Upper lobe of right lung (tissue), 1 donor: Measurements from ENCODE around the gene MNX1. TPM values are rescaled to one million over a fixed set of nuclear protein-coding genes. Genes with fewer than 3 reads are reported as not detected.

Source experiments
- ATAC-seq: fragments of 200-7000 bp; cut with Tn5 transposase; one replicate; pipeline ENCODE4 v1.9.1; 2020; ENCODE audit warnings: mild to moderate bottlenecking, moderate library complexity
- DNase-seq: peaks from one replicate; pipeline ENCODE4 v3.0.0-alpha.2; 2020
- H3K27ac ChIP-seq: fragments of 200-600 bp; one replicate; pipeline ENCODE4 v1.8.0; 2022
- H3K27me3 ChIP-seq: fragments of 200-600 bp; one replicate; pipeline ENCODE4 v1.8.0; 2022; ENCODE audit warnings: mild to moderate bottlenecking
- H3K36me3 ChIP-seq: fragments of 200-600 bp; one replicate; pipeline ENCODE4 v1.8.0; 2022
- H3K4me1 ChIP-seq: fragments of 200-600 bp; one replicate; pipeline ENCODE4 v1.8.0; 2022
- H3K4me3 ChIP-seq: fragments of 200-600 bp; one replicate; pipeline ENCODE4 v1.8.0; 2022; ENCODE audit warnings: mild to moderate bottlenecking
- H3K9me3 ChIP-seq: fragments of 200-600 bp; one replicate; pipeline ENCODE4 v1.8.0; 2022
- intact Hi-C: fragments of 100-400 bp; cut with DNase I; formaldehyde crosslinking; loops from one replicate; pipeline ENCODE4 v1.11.0; 2022
- total RNA-seq: library from RNA; stranded (reverse); fragmentation: NEBNext Ultra II Directional; extraction: Animal tissue kit (Norgen Biotek cat#: 25700); gene quantifications from one replicate; pipeline ENCODE4 v1.2.1, GENCODE V29; 2021
- TF ChIP-seq, protein P1 (sequence below): fragments of 200-600 bp; IDR thresholded peaks from one replicate; pipeline ENCODE4 v1.8.0; 2022; ENCODE audit warnings: antibody characterized with exemption
- donor health status: DM: no; HTN: yes; CAD: no; lungs with severe emphysema.

The MNX1 gene
- total RNA-seq, 1 donor from 2014 or later = 0.93 TPM

DNA sequence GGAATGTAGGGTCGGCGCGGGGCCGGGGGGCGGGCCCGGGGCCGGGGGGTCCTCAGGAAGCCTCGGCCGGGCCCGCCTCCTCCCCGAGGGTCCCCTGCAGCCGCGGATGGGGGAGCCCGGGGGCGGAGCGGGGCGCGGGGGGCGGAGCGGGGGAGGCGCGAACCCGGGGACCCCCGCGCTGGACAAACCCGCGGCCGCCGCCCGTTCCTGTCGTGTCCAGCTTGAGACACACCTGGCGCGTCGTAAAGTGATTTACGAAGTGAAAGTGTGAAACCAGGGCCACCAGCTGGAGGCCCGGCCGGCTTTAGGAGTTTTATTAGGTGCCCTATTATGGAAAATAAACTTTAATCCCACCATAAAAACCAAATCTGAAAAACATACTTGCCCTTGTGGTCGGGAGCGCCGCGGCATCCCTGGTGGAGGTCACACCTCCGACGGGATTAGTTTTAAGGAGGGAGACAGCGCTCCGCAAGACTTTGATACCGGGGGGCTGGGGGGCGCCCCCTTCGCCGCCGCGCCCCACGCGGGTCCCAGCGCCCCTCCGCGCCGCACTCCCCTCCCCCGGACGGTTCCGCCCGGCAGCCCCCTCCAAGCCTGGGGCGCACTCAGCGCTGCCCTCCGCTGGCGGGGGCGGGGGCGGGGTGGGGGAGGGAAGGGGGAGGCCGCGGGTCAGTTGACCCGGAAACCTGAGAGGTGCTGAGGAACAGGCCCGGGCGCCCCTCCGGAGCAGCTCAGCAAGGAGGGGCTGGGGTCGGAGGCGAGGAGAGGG, 10.3 kb downstream of the MNX1 start:
- TF ChIP-seq, protein P1, sequence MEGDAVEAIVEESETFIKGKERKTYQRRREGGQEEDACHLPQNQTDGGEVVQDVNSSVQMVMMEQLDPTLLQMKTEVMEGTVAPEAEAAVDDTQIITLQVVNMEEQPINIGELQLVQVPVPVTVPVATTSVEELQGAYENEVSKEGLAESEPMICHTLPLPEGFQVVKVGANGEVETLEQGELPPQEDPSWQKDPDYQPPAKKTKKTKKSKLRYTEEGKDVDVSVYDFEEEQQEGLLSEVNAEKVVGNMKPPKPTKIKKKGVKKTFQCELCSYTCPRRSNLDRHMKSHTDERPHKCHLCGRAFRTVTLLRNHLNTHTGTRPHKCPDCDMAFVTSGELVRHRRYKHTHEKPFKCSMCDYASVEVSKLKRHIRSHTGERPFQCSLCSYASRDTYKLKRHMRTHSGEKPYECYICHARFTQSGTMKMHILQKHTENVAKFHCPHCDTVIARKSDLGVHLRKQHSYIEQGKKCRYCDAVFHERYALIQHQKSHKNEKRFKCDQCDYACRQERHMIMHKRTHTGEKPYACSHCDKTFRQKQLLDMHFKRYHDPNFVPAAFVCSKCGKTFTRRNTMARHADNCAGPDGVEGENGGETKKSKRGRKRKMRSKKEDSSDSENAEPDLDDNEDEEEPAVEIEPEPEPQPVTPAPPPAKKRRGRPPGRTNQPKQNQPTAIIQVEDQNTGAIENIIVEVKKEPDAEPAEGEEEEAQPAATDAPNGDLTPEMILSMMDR = no peak
- Histone ChIP-seq H3K36me3 (no peaks in the 10 kb centered on the region), H3K9me3 (no peaks in the 10 kb centered on the region), H3K4me1 (peaks cover 31% of the 10 kb centered on the region), H3K4me3 (peak overlapping the region; percentile 52), H3K27ac (no peak overlapping the region), H3K27me3 (peaks cover 68% of the 10 kb centered on the region)
- intact Hi-C loops = no loop called here
- ATAC-seq = peak; percentile 50
- no peak for DNase-seq

DNA sequence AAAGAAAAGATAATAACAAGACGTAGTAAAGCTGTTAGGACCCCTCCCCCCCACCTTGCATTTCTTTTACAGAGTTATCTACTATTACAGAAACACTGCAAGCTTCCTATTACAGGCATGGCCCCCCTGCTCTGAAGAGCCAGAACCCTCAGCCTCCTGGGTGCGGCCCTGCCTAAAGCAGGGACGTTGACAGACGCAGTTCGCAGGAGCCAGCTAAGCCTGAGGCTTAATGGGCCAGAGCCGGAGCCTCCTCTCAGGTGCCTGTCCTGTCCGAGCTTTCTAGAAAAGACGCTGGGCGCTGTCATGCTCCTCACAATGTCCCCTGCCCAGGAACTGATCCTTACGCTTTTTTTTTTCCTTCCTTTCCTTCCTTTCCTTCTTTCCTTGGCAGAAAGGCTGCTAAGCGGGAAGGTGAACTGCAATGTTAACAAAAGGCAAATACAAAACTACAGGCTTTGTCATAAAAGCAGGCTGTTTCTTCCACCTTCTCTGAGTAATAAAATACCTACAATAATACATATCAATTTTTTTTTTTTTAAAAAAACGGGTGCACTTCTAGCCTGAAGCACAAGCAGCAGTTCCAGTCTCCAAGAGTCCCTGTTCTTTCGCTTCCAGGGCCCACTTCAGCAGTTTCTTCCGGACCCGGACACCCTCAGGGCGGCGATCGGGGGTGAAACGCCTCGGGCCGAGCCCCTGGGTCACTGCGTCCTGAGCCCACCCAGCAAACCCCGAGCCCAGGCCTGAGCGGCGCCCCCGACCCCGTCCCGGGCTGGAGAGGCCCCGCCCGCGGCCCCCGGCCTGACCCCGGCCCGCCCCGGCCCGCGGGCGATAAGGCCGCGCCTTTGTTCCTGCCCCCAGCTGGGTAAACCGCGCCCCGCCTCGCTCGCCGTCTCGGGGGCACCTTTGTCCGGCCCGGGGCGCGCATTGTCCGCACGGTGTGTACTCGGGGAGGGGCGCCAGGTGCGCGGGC, 11.2 kb downstream of the MNX1 start:
- intact Hi-C loops = no loop called here
- Histone ChIP-seq H3K4me3 (peak overlapping the region; percentile 52), H3K4me1 (peaks cover 27% of the 10 kb centered on the region), H3K27me3 (peaks cover 60% of the 10 kb centered on the region), H3K27ac (no peak overlapping the region), H3K36me3 (no peaks in the 10 kb centered on the region), H3K9me3 (no peaks in the 10 kb centered on the region)
- TF ChIP-seq, protein P1 = no peak
- ATAC-seq (peak; percentile 73), DNase-seq (peak; percentile 73)

DNA sequence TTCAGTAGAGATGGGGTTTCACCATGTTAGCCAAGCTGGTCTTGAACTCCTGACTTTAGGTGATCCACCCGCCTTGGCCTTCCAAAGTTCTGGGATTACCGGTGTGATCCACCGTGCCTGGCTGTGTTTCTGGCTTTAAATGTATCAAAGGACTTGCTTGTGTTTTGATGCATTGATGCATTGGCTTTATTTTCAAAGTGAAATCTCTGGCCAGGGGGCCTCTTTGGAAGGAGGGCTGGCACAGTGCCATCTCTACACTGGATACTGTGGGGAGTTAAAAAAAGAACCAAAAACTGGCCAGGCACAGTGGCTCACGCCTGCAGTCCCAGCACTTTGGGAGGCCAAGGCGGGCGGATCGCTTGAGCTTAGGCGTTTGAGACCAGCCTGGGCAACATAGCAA, 16.0 kb downstream of the MNX1 start:
- Histone ChIP-seq H3K4me1 (no peaks in the 10 kb centered on the region), H3K9me3 (no peaks in the 10 kb centered on the region), H3K27me3 (peaks cover 37% of the 10 kb centered on the region), H3K27ac (no peak overlapping the region), H3K36me3 (no peaks in the 10 kb centered on the region), H3K4me3 (no peak overlapping the region)
- ATAC-seq (no peak), DNase-seq (no peak)
- TF ChIP-seq, protein P1 = no peak
- intact Hi-C loops = no loop called here

DNA sequence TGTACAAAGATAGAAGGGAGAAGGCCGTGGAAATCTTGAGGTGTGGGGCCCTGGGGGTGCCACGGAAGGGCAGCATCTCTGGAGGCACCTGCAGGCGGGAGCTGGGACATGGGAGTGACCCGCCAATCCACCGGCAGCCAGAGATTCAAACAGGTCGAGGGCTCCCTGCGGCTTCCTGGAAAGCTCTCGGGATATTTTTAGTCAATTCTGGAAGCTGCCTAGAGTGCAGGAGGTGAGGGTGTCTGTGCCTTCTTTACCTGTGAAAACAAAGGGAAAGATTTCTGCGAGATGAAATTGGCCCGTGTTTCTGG, 16.6 kb downstream of the MNX1 start:
- no peaks in the 10 kb centered on the region for H3K36me3 ChIP-seq
- H3K27me3 ChIP-seq = peaks cover 33% of the 10 kb centered on the region
- DNase-seq = no peak
- H3K27ac ChIP-seq = no peak overlapping the region
- H3K4me3 ChIP-seq = no peak overlapping the region
- no peaks in the 10 kb centered on the region for H3K9me3 ChIP-seq
- intact Hi-C loops = no loop called here
- ATAC-seq = no peak
- TF ChIP-seq, protein P1 = no peak
- H3K4me1 ChIP-seq = no peaks in the 10 kb centered on the region

DNA sequence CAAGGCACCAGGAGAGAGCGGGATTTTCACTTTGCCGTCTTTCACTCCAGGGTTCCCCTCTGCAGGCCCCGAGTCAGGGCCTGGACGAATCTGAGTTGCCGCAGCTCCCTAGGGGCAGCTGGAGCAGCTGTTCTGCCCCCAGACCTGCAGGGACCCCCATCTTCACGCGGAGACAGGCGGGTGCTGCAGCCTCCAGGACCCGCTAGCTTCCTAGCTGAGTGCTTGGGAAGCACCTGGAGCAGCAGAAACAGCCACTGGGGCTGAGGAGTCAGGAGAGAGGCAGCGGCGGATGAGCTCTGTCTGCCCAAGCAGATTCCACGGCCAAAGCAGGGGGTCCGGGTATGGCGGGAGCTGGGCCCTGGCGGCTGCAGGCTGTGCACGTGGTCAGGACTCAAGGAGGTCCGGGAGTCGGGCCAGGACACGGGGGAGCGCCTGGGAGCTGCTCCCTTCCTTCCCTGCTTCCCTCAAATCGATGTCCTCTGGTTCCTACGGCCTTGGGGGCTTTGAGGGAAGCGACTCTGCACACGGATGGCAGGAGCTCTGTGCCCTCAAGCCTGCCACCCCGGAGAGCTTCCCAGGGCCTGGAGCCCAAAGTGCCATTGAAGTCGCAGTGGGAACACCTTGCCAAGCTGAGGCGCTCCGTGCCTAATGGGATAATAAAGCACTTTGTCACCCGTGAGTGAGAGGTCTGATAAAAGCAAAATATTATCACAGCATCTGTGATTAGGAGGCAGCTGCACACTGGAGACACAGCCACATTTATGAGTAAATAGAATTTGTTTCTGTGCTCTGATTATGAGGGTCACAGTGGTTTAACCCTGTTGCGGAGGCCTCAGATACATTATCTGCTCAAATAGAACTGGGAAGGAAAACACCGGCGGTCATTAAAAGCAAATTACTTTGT, 17.2 kb downstream of the MNX1 start:
- intact Hi-C loops = no loop called here
- H3K9me3 ChIP-seq = no peaks in the 10 kb centered on the region
- H3K4me3 ChIP-seq = no peak overlapping the region
- no peaks in the 10 kb centered on the region for H3K4me1 ChIP-seq
- TF ChIP-seq, protein P1 = no peak
- H3K27me3 ChIP-seq = peaks cover 32% of the 10 kb centered on the region
- peak; percentile 59 for ATAC-seq
- no peak overlapping the region for H3K27ac ChIP-seq
- no peaks in the 10 kb centered on the region for H3K36me3 ChIP-seq
- peak; percentile 74 for DNase-seq
